PC-3 (cell line): ENCODE data around the gene AVPR1A.

ENCODE experiments used
- CTCF ChIP-seq: fragments of 300-600 bp; sonication (generic); conservative IDR thresholded peaks from 2 replicates; pipeline ENCODE4 v1.5.1; 2017; ENCODE audit warnings: antibody characterized with exemption, low read depth, mild to moderate bottlenecking, low read length
- EZH2 ChIP-seq: fragments of 300-600 bp; sonication (generic); IDR thresholded peaks from one replicate; pipeline ENCODE4 v1.6.1; 2017; ENCODE audit warnings: antibody characterized with exemption, mild to moderate bottlenecking, low read length; ENCODE audit not compliant: unreplicated experiment
- EZH2phosphoT487 ChIP-seq: fragments of 300-600 bp; sonication (generic); IDR thresholded peaks from 2 replicates; pipeline ENCODE4 v1.6.1; 2018; ENCODE audit warnings: mild to moderate bottlenecking, antibody characterized with exemption, low read length, borderline replicate concordance

GRCh38 chr12:63164911-63165310 is 13.9 kb upstream of the AVPR1A start:
- TF ChIP-seq CTCF (no peak), EZH2phosphoT487 (no peak), EZH2 (no peak)
